A549 (cell line): ENCODE results near the gene NFKB2.

Experiments
- CBX8 ChIP-seq: fragments of 200-600 bp; sonication (generic); IDR thresholded peaks from 2 replicates; pipeline ENCODE4 v1.6.1; 2016
- CHD2 ChIP-seq: fragments of 150-350 bp; IDR thresholded peaks from 2 replicates; pipeline ENCODE4 v1.6.1; 2014; ENCODE audit warnings: low read length; ENCODE audit not compliant: partially characterized antibody
- CTCF ChIP-seq: fragments of >200 bp; sonication (Bioruptor Twin); formaldehyde crosslinking; IDR thresholded peaks from 3 replicates; pipeline ENCODE4 v1.5.1; 2016
- EP300 ChIP-seq, 2 experiments: fragments of >200 bp; sonication (Bioruptor Twin); formaldehyde crosslinking; IDR thresholded peaks; 2 replicates in 1 of 2; 3 replicates in 1 of 2; pipeline ENCODE4 v1.6.1; 2016 to 2017
- FOSL2 ChIP-seq, 2 experiments: fragments of 450-650 bp in 1 of 2; fragments of >200 bp in 1 of 2; sonication (Bioruptor Twin) in 1 of 2; formaldehyde crosslinking; IDR thresholded peaks; 2 replicates each; pipeline versions ENCODE4 v1.5.0 to v1.6.1; 2016 to 2020; ENCODE audit warnings: mild to moderate bottlenecking in 1 of 2, moderate library complexity in 1 of 2
- MAZ ChIP-seq: fragments of 150-350 bp; IDR thresholded peaks from 2 replicates; pipeline ENCODE4 v1.6.1; 2014; ENCODE audit warnings: antibody characterized with exemption, low read depth, low read length, borderline replicate concordance
- POLR2A ChIP-seq: IDR thresholded peaks from 2 replicates; pipeline ENCODE4 v1.6.1; 2012; ENCODE audit warnings: mild to moderate bottlenecking, low read length
- SMC3 ChIP-seq: fragments of >200 bp; sonication (Bioruptor Twin); formaldehyde crosslinking; IDR thresholded peaks from 3 replicates; pipeline ENCODE4 v1.6.1; 2018; ENCODE audit warnings: inconsistent platforms

- no peak for TF ChIP-seq CTCF
- TF ChIP-seq POLR2A: no peak
- TF ChIP-seq SMC3: no peak
- TF ChIP-seq CBX8: no peak
- no peak for TF ChIP-seq FOSL2 (IDR thresholded peaks at IDR 0.05)
- no peak for TF ChIP-seq FOSL2 (CRISPR knock-in tag; IDR thresholded peaks at IDR 0.05)
- TF ChIP-seq EP300 (IDR thresholded peaks at IDR 0.05): no peak
- no peak for TF ChIP-seq MAZ
- no peak for TF ChIP-seq CHD2
Measured at GRCh38 chr10:102403115-102403514, 7.6 kb downstream of the NFKB2 start.
